Measurements from ENCODE around the gene ARHGAP42. TPM values are rescaled to one million over a fixed set of nuclear protein-coding genes. Genes with fewer than 3 reads are reported as not detected.

The ARHGAP42 gene
- total and polyA plus RNA-seq, 4 donors: 3.8 to 17.2 (median 12.0) TPM

DNA sequence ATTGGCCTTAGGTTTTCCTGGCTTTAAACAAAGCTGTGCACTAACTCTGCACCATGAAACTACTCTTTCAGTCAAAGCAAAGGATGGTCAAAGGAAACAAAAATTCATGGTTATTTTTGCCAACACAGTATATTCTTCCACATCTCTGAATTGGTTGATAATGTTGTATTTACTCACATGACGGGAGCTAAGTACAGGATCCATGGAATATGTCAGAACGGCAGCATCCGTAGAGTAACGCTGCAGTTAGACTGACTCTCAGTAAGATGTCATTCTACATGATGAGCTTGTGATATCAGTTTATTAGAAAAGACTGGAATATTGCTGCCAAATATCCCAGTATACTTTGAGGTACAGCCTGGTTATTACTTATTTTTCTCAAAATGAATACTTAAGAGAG, 270.4 kb downstream of the ARHGAP42 start:
- Histone ChIP-seq H3K9me3 (ENCODE audit: control insufficient read depth in 4 of 4, low read length in 3 of 4) (no peaks in the 10 kb centered on the region), H3K4me3 (ENCODE audit: low read depth in 1 of 3, low read length in 3 of 3) (no peak overlapping the region), H3K27me3 (ENCODE audit: control insufficient read depth in 4 of 4, insufficient read depth in 4 of 4, low read length in 3 of 4) (no peaks in the 10 kb centered on the region), H3K36me3 (ENCODE audit: control insufficient read depth in 4 of 4, insufficient read depth in 3 of 4, low read depth in 1 of 4, low read length in 3 of 4) (peaks cover 0 to 9% (median 3%) of the 10 kb centered on the region in 4 donors), H3K4me1 (ENCODE audit: control insufficient read depth in 4 of 4, insufficient read depth in 4 of 4, low read length in 3 of 4) (no peaks in the 10 kb centered on the region), H3K27ac (ENCODE audit: low read depth in 1 of 2, low read length in 2 of 2) (no peak overlapping the region), H3K9ac (ENCODE audit: low read depth in 1 of 2, low read length in 2 of 2) (no peak overlapping the region)
- TF ChIP-seq JUND (IDR thresholded peaks at IDR 0.05) (no peak), GABPA (IDR thresholded peaks at IDR 0.05 in 1 of 2, conservative IDR thresholded peaks at IDR 0.05 in 1 of 2) (no peak), RAD21 (IDR thresholded peaks at IDR 0.05) (no peak), HNF4G (IDR thresholded peaks at IDR 0.05) (no peak), YY1 (IDR thresholded peaks at IDR 0.05) (no peak), SP1 (IDR thresholded peaks at IDR 0.05) (no peak), NR2F2 (IDR thresholded peaks at IDR 0.05) (no peak), EGR1 (IDR thresholded peaks at IDR 0.05; ENCODE audit: low read depth in 2 of 2) (no peak), FOXA1 (IDR thresholded peaks at IDR 0.05) (no peak), RXRA (IDR thresholded peaks at IDR 0.05) (no peak)
- TF ChIP-seq, protein P1, sequence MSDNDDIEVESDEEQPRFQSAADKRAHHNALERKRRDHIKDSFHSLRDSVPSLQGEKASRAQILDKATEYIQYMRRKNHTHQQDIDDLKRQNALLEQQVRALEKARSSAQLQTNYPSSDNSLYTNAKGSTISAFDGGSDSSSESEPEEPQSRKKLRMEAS (IDR thresholded peaks at IDR 0.05): no peak
- TF ChIP-seq, protein P2, sequence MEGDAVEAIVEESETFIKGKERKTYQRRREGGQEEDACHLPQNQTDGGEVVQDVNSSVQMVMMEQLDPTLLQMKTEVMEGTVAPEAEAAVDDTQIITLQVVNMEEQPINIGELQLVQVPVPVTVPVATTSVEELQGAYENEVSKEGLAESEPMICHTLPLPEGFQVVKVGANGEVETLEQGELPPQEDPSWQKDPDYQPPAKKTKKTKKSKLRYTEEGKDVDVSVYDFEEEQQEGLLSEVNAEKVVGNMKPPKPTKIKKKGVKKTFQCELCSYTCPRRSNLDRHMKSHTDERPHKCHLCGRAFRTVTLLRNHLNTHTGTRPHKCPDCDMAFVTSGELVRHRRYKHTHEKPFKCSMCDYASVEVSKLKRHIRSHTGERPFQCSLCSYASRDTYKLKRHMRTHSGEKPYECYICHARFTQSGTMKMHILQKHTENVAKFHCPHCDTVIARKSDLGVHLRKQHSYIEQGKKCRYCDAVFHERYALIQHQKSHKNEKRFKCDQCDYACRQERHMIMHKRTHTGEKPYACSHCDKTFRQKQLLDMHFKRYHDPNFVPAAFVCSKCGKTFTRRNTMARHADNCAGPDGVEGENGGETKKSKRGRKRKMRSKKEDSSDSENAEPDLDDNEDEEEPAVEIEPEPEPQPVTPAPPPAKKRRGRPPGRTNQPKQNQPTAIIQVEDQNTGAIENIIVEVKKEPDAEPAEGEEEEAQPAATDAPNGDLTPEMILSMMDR (IDR thresholded peaks at IDR 0.05; ENCODE audit: low read depth, low read length, missing input control): no peak
- DNase-seq (ENCODE audit: low spot score): no peak
- WGBS: 71% methylated on average over 4 of the region's 4 CpGs

- Histone ChIP-seq H3K9ac (ENCODE audit: low read depth in 1 of 2, low read length in 2 of 2) (no peak overlapping the region), H3K27me3 (ENCODE audit: control insufficient read depth in 4 of 4, insufficient read depth in 4 of 4, low read length in 3 of 4) (no peaks in the 10 kb centered on the region), H3K36me3 (ENCODE audit: control insufficient read depth in 4 of 4, insufficient read depth in 3 of 4, low read depth in 1 of 4, low read length in 3 of 4) (peaks cover 0 to 18% (median 10%) of the 10 kb centered on the region in 4 donors), H3K4me1 (ENCODE audit: control insufficient read depth in 4 of 4, insufficient read depth in 4 of 4, low read length in 3 of 4) (no peaks in the 10 kb centered on the region), H3K4me3 (ENCODE audit: low read depth in 1 of 3, low read length in 3 of 3) (no peak overlapping the region), H3K9me3 (ENCODE audit: control insufficient read depth in 4 of 4, low read length in 3 of 4) (no peaks in the 10 kb centered on the region), H3K27ac (ENCODE audit: low read depth in 1 of 2, low read length in 2 of 2) (no peak overlapping the region)
- 86% methylated on average over 2 of the region's 2 CpGs for WGBS
- TF ChIP-seq, protein P1 (IDR thresholded peaks at IDR 0.05): no peak
- no peak for TF ChIP-seq GABPA (IDR thresholded peaks at IDR 0.05 in 1 of 2, conservative IDR thresholded peaks at IDR 0.05 in 1 of 2)
- TF ChIP-seq SP1 (IDR thresholded peaks at IDR 0.05): no peak
- TF ChIP-seq EGR1 (IDR thresholded peaks at IDR 0.05; ENCODE audit: low read depth in 2 of 2): no peak
- TF ChIP-seq, protein P3, sequence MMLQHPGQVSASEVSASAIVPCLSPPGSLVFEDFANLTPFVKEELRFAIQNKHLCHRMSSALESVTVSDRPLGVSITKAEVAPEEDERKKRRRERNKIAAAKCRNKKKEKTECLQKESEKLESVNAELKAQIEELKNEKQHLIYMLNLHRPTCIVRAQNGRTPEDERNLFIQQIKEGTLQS (IDR thresholded peaks at IDR 0.05): no peak
- no peak for TF ChIP-seq FOXA2 (IDR thresholded peaks at IDR 0.05)
- no peak for TF ChIP-seq REST (IDR thresholded peaks at IDR 0.05)
- no peak for TF ChIP-seq HNF4A (conservative IDR thresholded peaks at IDR 0.05)
- no peak for TF ChIP-seq RAD21 (IDR thresholded peaks at IDR 0.05)
- no peak for TF ChIP-seq RXRA (IDR thresholded peaks at IDR 0.05)
- TF ChIP-seq TAF1 (conservative IDR thresholded peaks at IDR 0.05): no peak
- TF ChIP-seq HNF4G (IDR thresholded peaks at IDR 0.05): no peak
- TF ChIP-seq ZBTB33 (IDR thresholded peaks at IDR 0.05): no peak
- no peak for TF ChIP-seq YY1 (IDR thresholded peaks at IDR 0.05)
- TF ChIP-seq NR2F2 (IDR thresholded peaks at IDR 0.05): no peak
- TF ChIP-seq, protein P2 (IDR thresholded peaks at IDR 0.05; ENCODE audit: low read depth, low read length, missing input control): no peak
- no peak for TF ChIP-seq FOXA1 (IDR thresholded peaks at IDR 0.05)
- no peak for TF ChIP-seq JUND (IDR thresholded peaks at IDR 0.05)
- no peak for DNase-seq (ENCODE audit: low spot score)
These were observed 274.5 kb downstream of the ARHGAP42 start for GRCh38 chr11:100961633-100962032.

All from liver (tissue), 9 donors.